ENCODE measurements around the gene FAT2. TPM values are rescaled to one million over a fixed set of nuclear protein-coding genes. Genes with fewer than 3 reads are reported as not detected.
A peak's percentile ranks its signal among the peaks of the same experiment; 100 is the strongest.

Gene FAT2
- total RNA-seq, 2 donors from 2014 or later: not detected

DNA sequence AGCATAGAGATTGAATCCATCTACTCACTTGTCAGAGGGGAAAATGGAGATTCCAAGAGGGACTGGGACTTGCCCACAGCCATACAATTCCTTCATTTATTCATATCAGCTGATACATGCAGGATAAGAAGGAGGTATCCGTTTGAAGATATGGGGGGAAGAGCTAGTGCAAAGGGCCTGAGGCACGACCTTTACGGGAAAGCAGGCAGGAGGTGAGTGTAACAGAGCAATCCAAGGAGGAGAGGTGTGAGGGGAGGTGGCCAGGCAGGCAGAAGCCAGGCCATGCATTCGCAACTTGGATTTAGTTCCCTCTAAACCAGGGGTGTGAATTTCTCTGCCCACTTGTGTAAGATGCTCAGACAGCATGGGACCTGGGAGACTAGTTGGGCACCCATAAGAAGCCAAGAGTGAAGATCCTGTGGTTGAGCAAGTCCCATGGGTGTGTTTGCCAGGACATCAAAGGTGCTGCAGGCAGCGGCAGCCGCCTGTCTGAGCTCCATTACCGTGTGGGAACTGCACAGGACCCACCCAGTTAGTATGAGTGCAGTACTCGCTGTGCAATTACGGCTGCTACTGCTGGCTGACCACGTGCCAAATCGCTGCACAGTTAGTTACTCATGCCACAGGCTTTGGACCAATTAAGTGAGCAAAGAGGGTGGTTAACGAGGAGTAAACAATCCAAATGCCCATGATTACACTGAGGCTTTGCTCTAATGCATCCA lies 31.4 kb upstream of the FAT2 start:
- no peak overlapping the region for H3K27ac Mint-ChIP-seq
- no peak for ATAC-seq (replicated peaks in 1 of 2)
- H3K4me3 Mint-ChIP-seq: no peak overlapping the region
- peaks cover 9% of the 10 kb centered on the region for H3K27me3 Mint-ChIP-seq (ENCODE audit: low read depth)
- peaks cover 7% of the 10 kb centered on the region for H3K4me1 Mint-ChIP-seq (ENCODE audit: low read depth)
- no peaks in the 10 kb centered on the region for H3K9me3 Mint-ChIP-seq
- no peaks in the 10 kb centered on the region for H3K36me3 Mint-ChIP-seq (ENCODE audit: insufficient read depth in 2 of 2)
- DNase-seq: no peak

DNA sequence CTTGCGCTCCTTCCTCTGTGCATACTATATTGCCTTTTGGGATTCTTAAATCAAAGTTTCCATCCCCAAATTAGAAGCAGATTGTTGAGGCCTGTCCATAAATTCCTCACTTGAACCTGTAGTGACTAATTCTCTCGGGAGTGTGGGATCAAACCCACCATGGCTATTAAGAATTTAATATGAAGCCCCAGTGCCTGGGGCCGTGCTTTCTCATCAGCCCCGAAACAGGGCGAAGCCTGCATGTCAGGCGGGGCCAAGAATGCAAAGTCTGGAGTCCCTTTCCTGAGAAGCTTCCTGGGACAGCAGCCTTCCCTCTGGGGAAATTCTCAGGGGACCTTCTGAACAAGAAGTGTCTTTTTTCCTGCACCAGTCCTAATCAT lies 29.3 kb upstream of the FAT2 start:
- no peak overlapping the region for H3K4me3 Mint-ChIP-seq
- ATAC-seq (replicated peaks in 1 of 2) (no peak), DNase-seq (no peak)
- H3K27me3 Mint-ChIP-seq (ENCODE audit: low read depth): peaks cover 9% of the 10 kb centered on the region
- no peaks in the 10 kb centered on the region for H3K9me3 Mint-ChIP-seq
- H3K27ac Mint-ChIP-seq: no peak overlapping the region
- H3K36me3 Mint-ChIP-seq (ENCODE audit: insufficient read depth in 2 of 2): no peaks in the 10 kb centered on the region
- peaks cover 25% of the 10 kb centered on the region for H3K4me1 Mint-ChIP-seq (ENCODE audit: low read depth)

DNA sequence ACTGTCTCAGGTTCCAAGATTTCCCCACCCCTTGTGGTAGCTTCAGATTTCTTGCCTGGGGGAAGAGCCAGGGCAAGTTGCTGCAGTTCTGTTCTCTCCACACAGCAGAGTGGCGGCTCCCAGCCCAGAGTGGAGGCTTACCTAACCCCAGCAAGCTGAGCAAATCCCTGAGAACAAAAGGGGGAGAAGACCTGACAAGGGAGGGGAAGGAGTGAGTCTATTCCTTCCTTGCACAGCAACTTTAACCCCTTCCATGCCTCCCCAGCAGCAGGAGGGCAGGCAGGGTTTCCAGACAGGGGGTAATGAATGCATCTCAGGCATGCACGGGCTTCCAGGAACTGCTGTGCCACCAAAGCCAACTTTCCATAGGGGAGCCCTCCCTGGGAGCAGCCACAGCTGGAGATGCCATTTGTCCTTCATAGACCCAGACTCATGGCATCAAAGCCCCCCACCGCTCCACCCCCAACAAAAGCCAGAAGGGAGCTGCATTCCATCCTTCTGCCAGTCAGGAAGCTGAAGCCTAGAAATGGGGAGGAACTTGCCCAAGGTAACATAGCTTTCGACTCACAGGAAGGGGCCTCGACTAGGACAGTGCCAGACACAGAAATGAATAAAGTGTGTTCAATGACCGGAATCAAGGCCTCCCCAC lies 28.8 kb upstream of the FAT2 start:
- no peak overlapping the region for H3K27ac Mint-ChIP-seq
- ATAC-seq (replicated peaks in 1 of 2) (no peak), DNase-seq (no peak)
- no peak overlapping the region for H3K4me3 Mint-ChIP-seq
- no peaks in the 10 kb centered on the region for H3K9me3 Mint-ChIP-seq
- peaks cover 30% of the 10 kb centered on the region for H3K4me1 Mint-ChIP-seq (ENCODE audit: low read depth)
- peaks cover 9% of the 10 kb centered on the region for H3K27me3 Mint-ChIP-seq (ENCODE audit: low read depth)
- no peaks in the 10 kb centered on the region for H3K36me3 Mint-ChIP-seq (ENCODE audit: insufficient read depth in 2 of 2)

DNA sequence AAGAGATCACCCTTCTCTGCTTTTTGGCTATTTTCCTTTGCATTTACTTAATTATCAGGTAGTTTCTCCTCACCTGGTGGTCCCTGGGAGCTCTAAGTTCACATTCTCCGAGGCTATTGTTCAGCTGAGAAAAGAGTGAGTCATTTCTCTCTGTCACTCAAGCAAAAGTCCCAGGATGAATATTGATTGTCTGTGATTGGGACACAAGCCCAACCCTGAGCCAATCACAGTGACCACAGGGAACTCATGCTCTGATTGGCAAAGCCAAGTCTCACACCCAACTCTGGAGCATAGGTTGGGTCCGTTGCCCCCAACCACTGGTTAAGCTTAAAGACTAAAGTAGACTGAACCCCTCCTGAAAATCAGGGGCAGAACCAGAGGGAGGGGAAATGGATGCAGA lies 27.8 kb upstream of the FAT2 start:
- H3K36me3 Mint-ChIP-seq (ENCODE audit: insufficient read depth in 2 of 2): no peaks in the 10 kb centered on the region
- peaks cover 9% of the 10 kb centered on the region for H3K27me3 Mint-ChIP-seq (ENCODE audit: low read depth)
- ATAC-seq (replicated peaks in 1 of 2) (no peak), DNase-seq (no peak)
- H3K4me1 Mint-ChIP-seq (ENCODE audit: low read depth): peaks cover 40% of the 10 kb centered on the region
- H3K9me3 Mint-ChIP-seq: no peaks in the 10 kb centered on the region
- H3K4me3 Mint-ChIP-seq: no peak overlapping the region
- H3K27ac Mint-ChIP-seq: no peak overlapping the region

DNA sequence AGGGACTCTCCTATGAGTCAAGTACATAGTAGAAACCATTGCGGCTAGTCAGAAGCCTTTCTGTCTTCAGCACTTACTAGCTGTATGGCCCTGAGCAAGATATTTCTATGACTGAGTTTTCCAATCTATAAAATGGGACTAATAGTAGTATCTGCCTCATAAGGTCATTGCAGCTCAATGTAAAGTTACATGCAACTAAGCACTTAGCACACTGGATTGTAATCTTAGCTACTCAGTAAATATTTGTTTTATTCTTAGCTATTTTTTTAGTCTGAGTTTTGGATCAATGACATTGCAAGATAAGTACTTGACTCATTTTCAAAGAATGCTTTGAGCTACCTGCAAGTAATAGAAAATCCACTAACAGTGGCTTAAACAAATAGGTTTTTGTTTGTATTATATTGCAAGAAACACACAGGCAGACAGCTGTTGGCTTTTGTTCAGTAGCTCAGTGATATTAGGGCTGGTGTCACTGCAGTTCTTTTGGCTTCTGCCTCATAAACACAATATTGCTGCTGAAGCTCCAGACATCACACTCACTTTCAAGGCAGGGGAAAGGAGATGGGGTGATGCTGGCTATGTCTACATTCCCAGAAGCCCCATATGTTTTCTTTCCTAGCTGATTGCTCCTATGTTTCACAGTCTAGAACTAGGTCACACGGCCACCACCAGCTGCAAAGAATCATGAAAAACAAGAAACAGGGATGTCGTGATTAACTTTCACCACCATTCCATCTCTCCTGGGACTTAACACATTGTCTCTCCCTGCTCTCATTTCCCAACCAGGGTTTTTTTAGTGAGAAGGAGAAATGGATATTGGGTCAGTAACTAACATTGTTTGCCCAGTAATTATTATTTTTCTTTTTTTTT lies 26.9 kb upstream of the FAT2 start:
- no peak for ATAC-seq (replicated peaks in 1 of 2)
- DNase-seq: no peak
- peaks cover 9% of the 10 kb centered on the region for H3K27me3 Mint-ChIP-seq (ENCODE audit: low read depth)
- H3K27ac Mint-ChIP-seq: no peak overlapping the region
- H3K4me3 Mint-ChIP-seq: no peak overlapping the region
- no peaks in the 10 kb centered on the region for H3K9me3 Mint-ChIP-seq
- H3K36me3 Mint-ChIP-seq (ENCODE audit: insufficient read depth in 2 of 2): no peaks in the 10 kb centered on the region
- peaks cover 49% of the 10 kb centered on the region for H3K4me1 Mint-ChIP-seq (ENCODE audit: low read depth)

DNA sequence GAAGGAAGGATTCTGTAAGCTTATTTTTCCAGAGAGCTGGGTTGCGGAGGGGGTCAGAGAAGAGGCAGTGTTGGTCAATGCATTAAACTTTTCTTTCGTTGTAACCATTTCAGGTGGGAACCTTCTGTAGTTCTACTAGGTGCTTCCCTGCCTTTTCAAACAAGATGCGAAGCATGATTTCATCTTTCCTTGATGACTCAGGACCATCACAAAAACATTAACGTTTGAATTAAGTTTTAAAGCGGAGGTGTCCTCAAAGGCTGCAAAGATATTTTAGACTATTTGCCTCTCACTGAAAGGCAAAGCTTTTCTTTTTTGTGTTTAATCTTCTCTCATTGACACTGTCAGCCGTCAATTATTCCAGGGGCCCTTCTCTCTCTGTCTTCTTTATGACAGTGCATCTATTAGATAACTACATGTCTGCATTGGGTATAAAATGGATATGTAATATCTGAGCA lies 26.3 kb upstream of the FAT2 start:
- DNase-seq (no peak), ATAC-seq (replicated peaks in 1 of 2) (no peak)
- H3K9me3 Mint-ChIP-seq: no peaks in the 10 kb centered on the region
- no peak overlapping the region for H3K4me3 Mint-ChIP-seq
- no peak overlapping the region for H3K27ac Mint-ChIP-seq
- no peaks in the 10 kb centered on the region for H3K36me3 Mint-ChIP-seq (ENCODE audit: insufficient read depth in 2 of 2)
- peaks cover 8% of the 10 kb centered on the region for H3K27me3 Mint-ChIP-seq (ENCODE audit: low read depth)
- peaks cover 55% of the 10 kb centered on the region for H3K4me1 Mint-ChIP-seq (ENCODE audit: low read depth)

DNA sequence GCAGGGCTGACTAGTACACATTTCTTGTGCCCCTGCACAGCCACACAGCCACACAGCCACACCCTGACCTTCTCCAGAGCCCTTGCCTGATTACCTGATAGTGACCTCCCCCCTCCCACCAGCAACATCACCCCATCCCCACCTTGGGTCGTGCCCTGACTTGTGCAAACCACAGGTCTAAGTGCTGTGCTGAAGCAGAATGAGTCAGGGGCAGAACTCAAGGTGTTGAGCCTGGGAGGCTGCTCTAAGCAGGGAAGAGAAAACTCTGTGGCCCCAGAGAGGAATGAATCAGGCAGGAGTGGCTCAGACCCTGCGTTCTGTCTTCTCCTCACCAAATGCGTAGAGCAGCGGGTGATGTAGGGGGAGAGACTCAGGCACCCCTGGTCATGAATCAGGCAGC lies 24.3 kb upstream of the FAT2 start:
- no peaks in the 10 kb centered on the region for H3K9me3 Mint-ChIP-seq
- no peak overlapping the region for H3K27ac Mint-ChIP-seq
- peak; percentile 75 to 82 for ATAC-seq (replicated peaks in 1 of 2)

DNA sequence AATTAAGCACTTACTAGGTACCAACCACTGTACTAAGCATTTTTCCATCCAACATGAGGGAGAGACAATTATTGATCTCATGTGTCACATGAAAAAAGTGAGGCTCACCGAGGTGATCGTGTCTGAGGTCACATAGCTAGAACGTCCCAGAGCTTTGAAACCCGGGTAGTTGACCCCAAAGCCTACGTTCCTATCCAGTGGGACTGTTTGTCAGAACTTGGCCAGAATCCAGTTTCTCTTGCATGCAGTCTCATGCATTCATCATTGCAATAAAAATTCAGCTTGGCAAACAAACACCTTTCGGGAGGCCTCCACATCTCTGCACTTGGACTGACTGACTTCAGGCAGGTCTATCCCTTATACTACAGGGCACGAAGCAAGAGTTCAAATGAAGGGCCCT lies 23.4 kb upstream of the FAT2 start:
- no peak overlapping the region for H3K4me3 Mint-ChIP-seq
- H3K27me3 Mint-ChIP-seq (ENCODE audit: low read depth): no peaks in the 10 kb centered on the region
- no peaks in the 10 kb centered on the region for H3K36me3 Mint-ChIP-seq (ENCODE audit: insufficient read depth in 2 of 2)
- H3K27ac Mint-ChIP-seq: no peak overlapping the region
- DNase-seq: no peak
- no peak for ATAC-seq (replicated peaks in 1 of 2)
- no peaks in the 10 kb centered on the region for H3K9me3 Mint-ChIP-seq
- peaks cover 65% of the 10 kb centered on the region for H3K4me1 Mint-ChIP-seq (ENCODE audit: low read depth)

More for the DNA sequence above, 24.3 kb upstream of the FAT2 start:
- peak; percentile 20 to 71 for DNase-seq
- no peaks in the 10 kb centered on the region for H3K27me3 Mint-ChIP-seq (ENCODE audit: low read depth)
- no peaks in the 10 kb centered on the region for H3K36me3 Mint-ChIP-seq (ENCODE audit: insufficient read depth in 2 of 2)
- H3K4me3 Mint-ChIP-seq: peak overlapping the region in 1 of 2 donors; percentile 54
- peaks cover 65% of the 10 kb centered on the region for H3K4me1 Mint-ChIP-seq (ENCODE audit: low read depth)

DNA sequence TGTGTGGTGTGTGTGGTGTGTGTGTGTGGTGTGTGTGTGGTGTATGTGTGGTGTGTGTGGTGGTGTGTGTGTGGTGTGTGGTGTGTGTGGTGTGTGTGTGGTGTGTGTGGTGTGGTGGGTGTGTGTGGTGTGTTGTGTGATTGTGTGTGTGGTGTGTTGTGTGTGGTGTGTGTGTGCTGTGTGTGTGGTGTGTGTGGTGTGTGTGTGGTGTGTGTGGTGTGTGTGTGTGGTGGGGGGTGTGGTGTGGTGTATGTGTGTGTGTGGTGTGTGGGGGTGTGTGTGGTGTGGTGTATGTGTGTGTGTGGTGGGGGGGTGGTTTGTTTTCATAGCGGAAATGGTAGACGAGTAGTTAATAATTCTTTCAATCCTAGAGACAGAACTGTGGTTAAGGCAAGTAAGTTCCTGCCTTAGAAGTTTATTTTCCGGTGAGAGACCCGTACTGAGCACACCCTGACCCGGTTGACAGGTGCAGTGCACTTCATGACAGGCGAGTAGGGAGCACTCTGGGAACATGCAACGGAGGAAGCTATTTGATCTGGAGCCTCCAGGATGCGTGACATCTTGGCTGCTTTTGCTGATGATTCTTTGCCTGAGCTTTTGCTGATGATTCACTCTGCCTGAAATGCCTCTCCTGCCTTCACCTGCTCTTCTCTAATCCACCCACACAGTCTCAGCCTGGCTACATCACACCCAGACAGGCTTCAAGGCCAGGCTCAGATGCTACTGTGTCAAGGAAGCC lies 21.7 kb upstream of the FAT2 start:
- peak overlapping the region; percentile 94 for H3K27ac Mint-ChIP-seq
- H3K4me3 Mint-ChIP-seq: peak overlapping the region; percentile 17 to 68
- H3K27me3 Mint-ChIP-seq (ENCODE audit: low read depth): no peaks in the 10 kb centered on the region
- no peaks in the 10 kb centered on the region for H3K36me3 Mint-ChIP-seq (ENCODE audit: insufficient read depth in 2 of 2)
- peak; percentile 45 to 74 for DNase-seq
- H3K4me1 Mint-ChIP-seq (ENCODE audit: low read depth): peaks cover 62% of the 10 kb centered on the region
- peaks cover 0 to under 1% of the 10 kb centered on the region in 2 donors for H3K9me3 Mint-ChIP-seq
- ATAC-seq (replicated peaks in 1 of 2): peak; percentile 80 to 86

DNA sequence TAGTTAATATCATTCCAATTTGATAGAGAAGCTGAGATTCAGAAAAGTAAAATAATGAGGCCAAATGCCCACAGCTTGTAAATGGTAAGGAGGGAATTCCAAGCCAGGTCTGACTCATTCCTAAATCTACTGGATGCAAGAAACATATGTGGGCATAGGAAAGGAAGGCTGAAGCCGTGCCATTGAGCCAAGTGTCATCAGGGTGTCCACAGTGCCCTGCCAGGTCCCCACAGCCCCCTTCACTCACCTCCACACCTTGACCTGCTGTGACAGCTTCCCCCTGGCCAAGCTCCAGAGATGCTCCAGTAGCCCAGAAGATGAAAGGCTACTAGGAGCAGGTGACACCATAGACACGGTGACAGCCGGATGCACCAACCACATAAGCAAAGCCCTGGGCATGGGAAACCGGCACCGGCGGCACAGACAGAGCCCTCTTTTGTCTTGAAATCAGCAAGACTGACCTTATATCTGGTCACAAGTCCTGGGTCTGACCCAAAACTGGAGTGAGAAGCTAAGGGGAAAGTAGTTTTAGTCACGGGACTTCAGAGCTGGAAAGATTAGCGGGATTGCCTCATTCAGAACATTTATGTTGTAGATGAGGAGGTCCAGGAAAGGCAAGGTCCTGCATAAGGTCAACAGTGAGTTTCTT lies 20.1 kb upstream of the FAT2 start:
- H3K4me3 Mint-ChIP-seq: no peak overlapping the region
- no peaks in the 10 kb centered on the region for H3K36me3 Mint-ChIP-seq (ENCODE audit: insufficient read depth in 2 of 2)
- no peak for DNase-seq
- peaks cover 0 to 2% of the 10 kb centered on the region in 2 donors for H3K9me3 Mint-ChIP-seq
- H3K27me3 Mint-ChIP-seq (ENCODE audit: low read depth): no peaks in the 10 kb centered on the region
- ATAC-seq (replicated peaks in 1 of 2): no peak
- H3K4me1 Mint-ChIP-seq (ENCODE audit: low read depth): peaks cover 48% of the 10 kb centered on the region
- H3K27ac Mint-ChIP-seq: peak overlapping the region; percentile 19

DNA sequence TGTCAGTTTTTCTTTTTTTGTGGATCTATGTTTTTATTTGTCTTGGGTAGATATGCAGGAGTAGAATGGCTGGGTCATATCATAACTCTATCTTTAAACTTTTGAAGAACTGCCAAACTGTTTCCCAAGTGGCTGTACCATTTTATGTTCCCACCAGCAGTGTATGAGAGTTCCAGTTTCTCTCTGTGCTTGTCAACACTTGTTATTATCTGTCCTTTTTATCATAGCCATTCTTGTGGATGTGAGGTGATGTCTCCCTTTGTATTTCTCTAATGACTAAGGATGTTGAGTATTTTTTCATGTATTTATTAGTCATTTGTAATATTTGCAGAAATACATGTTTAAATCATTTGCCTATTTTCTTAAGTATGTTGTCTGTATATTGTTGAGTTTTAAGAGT lies 17.4 kb upstream of the FAT2 start:
- H3K36me3 Mint-ChIP-seq (ENCODE audit: insufficient read depth in 2 of 2): no peaks in the 10 kb centered on the region
- H3K27me3 Mint-ChIP-seq (ENCODE audit: low read depth): no peaks in the 10 kb centered on the region
- peaks cover 21% of the 10 kb centered on the region for H3K4me1 Mint-ChIP-seq (ENCODE audit: low read depth)

DNA sequence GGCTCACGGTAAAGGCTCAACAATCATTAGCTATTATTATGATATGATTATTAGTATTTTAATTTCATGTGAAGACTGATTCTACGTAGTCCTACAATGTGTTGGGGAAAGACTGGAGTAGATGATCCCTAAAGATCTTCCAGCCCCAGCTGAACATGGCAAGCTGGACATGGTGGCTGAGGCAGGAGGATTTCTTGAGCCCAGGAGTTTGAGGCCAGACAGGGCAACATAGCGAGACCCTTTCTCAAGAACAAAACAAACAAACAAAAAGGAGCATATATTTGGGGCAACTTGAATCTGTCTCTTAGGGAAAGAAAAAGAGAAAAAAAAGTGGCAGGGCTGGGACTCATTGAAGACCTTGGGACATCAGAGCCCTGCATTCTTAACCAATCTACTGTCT lies 16.2 kb upstream of the FAT2 start:
- H3K4me1 Mint-ChIP-seq (ENCODE audit: low read depth): peaks cover 8% of the 10 kb centered on the region
- H3K36me3 Mint-ChIP-seq (ENCODE audit: insufficient read depth in 2 of 2): no peaks in the 10 kb centered on the region
- no peaks in the 10 kb centered on the region for H3K27me3 Mint-ChIP-seq (ENCODE audit: low read depth)
- ATAC-seq (replicated peaks in 1 of 2) (no peak), DNase-seq (no peak)
- no peak overlapping the region for H3K4me3 Mint-ChIP-seq
- H3K27ac Mint-ChIP-seq: no peak overlapping the region
- H3K9me3 Mint-ChIP-seq: peaks cover 0 to 2% of the 10 kb centered on the region in 2 donors

More for the DNA sequence above, 17.4 kb upstream of the FAT2 start:
- Mint-ChIP-seq H3K4me3 (no peak overlapping the region), H3K27ac (no peak overlapping the region), H3K9me3 (peaks cover 0 to 2% of the 10 kb centered on the region in 2 donors)
- ATAC-seq (replicated peaks in 1 of 2): no peak
- DNase-seq: no peak

Data from activated T-cell treated with anti-CD3 and anti-CD28 coated beads, Interleukin-2, amount 50 U/mL, for 72 hours (primary cell).